ENCODE results near the gene MICAL3.
"Not testable (repeated sequence)": the region's sequence is repeated elsewhere in the genome, so short reads cannot be mapped to it uniquely, and the experiment has no call there.

MICAL3 gene

DNA sequence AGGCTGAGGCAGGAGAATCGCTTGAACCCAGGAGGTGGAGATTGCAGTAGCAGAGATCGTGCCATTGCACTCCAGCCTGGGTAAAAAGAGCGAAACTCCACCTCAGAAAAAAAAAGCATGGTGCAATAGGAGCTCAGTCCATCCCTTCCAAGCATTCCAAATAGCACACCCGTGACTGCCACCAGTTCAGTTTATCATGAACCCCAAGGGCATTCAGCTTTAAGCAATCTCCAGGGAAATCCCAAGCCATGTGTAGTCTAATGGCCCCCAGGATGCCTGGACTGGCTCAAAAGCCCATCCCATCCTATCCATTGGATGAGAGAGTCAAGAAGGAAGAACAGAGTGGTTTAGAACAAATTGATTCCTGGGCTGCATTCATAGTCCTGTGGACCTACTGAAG is 16.2 kb downstream of the MICAL3 start:
- no peak overlapping the region for H3K4me3 ChIP-seq (ENCODE audit: control insufficient read depth, low read depth, low read length)
- no peak for DNase-seq (ENCODE audit: low read depth)
- TF ChIP-seq, protein P1, sequence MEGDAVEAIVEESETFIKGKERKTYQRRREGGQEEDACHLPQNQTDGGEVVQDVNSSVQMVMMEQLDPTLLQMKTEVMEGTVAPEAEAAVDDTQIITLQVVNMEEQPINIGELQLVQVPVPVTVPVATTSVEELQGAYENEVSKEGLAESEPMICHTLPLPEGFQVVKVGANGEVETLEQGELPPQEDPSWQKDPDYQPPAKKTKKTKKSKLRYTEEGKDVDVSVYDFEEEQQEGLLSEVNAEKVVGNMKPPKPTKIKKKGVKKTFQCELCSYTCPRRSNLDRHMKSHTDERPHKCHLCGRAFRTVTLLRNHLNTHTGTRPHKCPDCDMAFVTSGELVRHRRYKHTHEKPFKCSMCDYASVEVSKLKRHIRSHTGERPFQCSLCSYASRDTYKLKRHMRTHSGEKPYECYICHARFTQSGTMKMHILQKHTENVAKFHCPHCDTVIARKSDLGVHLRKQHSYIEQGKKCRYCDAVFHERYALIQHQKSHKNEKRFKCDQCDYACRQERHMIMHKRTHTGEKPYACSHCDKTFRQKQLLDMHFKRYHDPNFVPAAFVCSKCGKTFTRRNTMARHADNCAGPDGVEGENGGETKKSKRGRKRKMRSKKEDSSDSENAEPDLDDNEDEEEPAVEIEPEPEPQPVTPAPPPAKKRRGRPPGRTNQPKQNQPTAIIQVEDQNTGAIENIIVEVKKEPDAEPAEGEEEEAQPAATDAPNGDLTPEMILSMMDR (conservative IDR thresholded peaks at IDR 0.05; ENCODE audit: control insufficient read depth, insufficient read depth, low read depth, low read length): no peak

DNA sequence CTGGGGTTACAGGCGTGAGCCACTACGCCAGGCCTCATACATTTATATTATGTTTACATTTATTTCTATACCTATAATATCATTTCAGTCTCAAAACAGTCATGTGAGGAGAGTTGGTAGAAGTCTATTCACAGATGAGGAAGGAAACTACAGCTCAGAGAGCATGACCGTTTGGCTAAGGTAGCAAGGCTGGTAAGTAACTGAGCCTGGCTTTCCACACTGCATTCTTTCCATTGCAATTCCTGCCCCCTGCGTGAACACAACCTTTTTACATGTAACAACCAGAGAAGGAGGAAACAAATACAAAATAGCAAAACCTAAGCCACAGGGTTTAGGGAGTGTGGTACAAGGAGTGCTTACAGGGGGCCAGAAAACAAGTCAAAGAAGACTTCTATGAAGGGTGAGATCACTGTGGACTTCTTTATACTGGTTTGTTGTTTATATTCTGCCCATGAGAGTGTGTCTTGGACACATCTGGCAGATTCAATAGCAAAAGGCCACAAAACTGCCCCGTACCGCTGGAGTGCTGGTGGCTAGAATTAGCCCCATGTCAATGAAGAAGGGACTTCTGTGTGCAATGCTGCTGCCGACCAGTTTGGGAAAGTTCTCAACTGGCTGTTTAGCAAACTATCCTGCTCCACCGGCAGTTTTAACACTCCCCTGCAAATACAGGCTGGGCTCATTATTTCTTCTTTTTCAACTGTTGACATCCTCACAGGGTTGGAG is 19.0 kb downstream of the MICAL3 start:
- TF ChIP-seq, protein P1 (conservative IDR thresholded peaks at IDR 0.05; ENCODE audit: control insufficient read depth, insufficient read depth, low read depth, low read length): no peak
- no peak overlapping the region for H3K4me3 ChIP-seq (ENCODE audit: control insufficient read depth, low read depth, low read length)
- DNase-seq (ENCODE audit: low read depth): no peak

DNA sequence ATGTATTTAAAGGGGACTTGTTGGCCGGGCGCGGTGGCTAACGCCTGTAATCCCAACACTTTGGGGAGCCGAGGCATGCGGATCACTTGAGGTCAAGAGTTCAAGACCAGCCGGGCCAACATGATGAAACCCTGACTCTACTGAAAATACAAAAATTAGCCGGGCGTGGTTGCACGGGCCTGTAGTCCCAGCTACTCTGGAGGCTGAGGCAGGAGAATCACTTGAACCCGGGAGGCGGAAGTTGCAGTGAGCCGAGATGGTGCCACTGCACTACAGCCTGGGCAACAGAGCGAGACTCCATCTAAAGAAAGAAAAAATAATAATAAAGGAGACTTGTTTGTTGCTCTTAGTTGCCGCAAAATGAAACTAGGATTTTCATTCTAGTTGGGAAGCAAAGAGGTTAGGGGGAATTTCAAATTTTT is 22.5 kb downstream of the MICAL3 start:
- peak overlapping the region; percentile 66 for H3K4me3 ChIP-seq (ENCODE audit: control insufficient read depth, low read depth, low read length)

DNA sequence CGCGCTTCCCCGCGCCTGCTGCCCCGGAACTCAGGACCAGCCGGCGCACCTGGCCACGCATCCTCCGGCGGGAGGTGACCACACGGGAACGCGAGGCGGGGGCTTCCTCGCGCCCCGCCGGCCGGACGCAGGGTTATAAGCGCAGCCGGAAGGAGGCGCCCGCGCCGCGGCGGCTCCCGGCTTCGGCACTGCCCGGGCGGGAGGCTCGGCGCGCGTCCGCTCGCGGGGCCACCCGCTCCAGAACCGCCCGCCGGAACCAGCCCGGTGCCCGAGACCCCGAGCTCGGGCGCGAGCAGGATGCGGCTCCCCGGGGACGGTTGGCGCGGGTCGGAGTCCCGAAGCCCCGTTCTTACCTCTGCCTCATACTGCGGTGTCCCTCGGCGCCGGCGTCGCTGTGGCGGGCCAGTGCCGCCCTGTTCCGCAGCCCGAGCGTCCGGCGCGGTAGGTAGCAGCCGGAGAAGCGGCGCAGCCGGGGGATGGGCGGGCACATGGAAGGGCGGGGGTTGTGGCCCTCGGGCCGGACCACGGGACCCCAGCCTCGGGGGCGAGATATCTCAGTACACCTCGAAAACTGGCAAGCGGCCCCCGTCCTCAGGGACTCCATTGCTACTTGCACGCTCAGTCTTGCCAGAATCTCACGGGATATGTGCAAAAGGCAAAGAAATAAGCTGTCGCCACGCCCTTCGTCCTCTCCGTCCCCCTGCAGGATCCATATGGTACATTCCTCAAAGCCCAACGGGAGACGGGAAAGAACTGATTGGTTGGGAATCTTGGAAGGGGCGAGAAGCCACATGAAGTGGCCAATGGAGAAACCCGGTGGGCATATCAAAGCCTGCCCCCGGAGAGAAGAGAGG is 23.1 kb downstream of the MICAL3 start:
- peak overlapping the region; percentile 66 for H3K4me3 ChIP-seq (ENCODE audit: control insufficient read depth, low read depth, low read length)
- peak; percentile 99 for DNase-seq (ENCODE audit: low read depth)
- TF ChIP-seq, protein P1 (conservative IDR thresholded peaks at IDR 0.05; ENCODE audit: control insufficient read depth, insufficient read depth, low read depth, low read length): no peak

More for the DNA sequence above, 22.5 kb downstream of the MICAL3 start:
- not testable (repeated sequence) for DNase-seq (ENCODE audit: low read depth)

DNA sequence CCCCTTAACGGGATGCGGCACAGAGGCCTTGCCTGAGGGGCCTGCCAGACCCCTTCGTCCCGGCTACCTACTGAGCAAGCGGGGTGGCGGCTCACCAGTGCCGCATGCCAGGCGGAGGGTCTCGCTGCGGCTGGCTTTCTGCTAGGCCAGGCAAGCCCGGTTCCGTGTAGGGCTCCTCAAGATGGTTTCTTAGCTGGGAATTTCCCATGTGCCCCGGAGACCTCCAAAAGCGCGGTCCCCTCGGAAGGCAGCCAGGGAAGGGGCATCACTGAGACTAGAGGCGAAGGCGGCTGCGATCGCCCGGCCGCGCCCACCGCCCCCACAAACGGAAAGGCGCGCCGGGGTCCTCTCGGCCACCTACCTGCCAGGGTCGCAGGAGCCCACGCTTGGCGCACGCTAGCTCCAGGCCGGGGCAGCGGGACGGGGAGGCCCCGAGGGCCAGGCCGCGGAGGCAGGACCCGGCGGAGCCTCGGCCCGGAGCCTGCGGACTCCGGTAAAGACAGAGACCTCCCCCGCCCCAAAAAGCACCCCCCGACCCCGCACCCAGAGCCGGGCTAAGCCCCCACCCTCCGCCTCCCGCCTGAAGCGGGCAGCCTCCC is 23.8 kb downstream of the MICAL3 start:
- H3K4me3 ChIP-seq (ENCODE audit: control insufficient read depth, low read depth, low read length): peak overlapping the region; percentile 66
- TF ChIP-seq, protein P1 (conservative IDR thresholded peaks at IDR 0.05; ENCODE audit: control insufficient read depth, insufficient read depth, low read depth, low read length): no peak
- no peak for DNase-seq (ENCODE audit: low read depth)

DNA sequence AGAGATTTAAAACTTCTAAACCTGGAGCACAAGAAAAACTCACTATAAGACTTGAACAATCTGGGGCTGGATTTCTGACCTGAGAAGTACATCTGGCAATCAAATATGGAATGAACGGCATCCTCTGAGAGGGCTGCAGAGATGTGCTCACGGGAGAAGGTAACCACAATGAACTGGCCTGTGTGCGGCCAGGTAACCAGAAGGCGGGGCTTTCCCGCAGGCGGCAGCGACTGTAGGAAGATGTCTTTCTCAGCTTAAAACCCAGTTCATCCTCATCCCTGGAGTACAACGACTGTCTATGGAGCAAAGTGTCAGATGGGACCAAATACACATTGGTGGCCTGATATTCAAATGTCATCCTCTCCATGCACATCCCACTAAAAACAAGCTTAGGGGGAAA is 24.5 kb downstream of the MICAL3 start:
- peak overlapping the region; percentile 66 for H3K4me3 ChIP-seq (ENCODE audit: control insufficient read depth, low read depth, low read length)
- TF ChIP-seq, protein P1 (conservative IDR thresholded peaks at IDR 0.05; ENCODE audit: control insufficient read depth, insufficient read depth, low read depth, low read length): no peak
- no peak for DNase-seq (ENCODE audit: low read depth)

DNA sequence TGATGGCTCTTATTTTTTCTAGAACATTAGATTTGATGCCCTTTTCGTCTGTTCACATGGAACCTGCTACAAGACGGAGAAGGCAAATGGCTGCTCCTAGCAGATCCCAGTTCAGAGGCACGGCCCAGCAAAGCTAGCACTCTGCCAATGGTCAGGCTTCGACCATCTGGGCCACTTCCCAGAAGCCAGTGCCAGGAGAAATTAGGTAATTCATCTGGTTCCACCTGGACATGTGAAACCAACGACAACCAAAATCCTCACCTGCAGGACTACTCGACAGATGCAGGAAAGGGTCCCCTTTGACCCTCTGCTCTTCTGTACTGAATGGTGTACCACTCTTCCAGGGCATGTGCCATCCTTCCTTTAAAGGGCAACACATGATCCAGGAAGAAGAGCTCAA is 25.4 kb downstream of the MICAL3 start:
- TF ChIP-seq, protein P1 (conservative IDR thresholded peaks at IDR 0.05; ENCODE audit: control insufficient read depth, insufficient read depth, low read depth, low read length): no peak
- H3K4me3 ChIP-seq (ENCODE audit: control insufficient read depth, low read depth, low read length): no peak overlapping the region
- no peak for DNase-seq (ENCODE audit: low read depth)

Data from fibroblast of mammary gland (primary cell).